Activated T-cell treated with anti-CD3 and anti-CD28 coated beads for 1 hour (primary cell): ENCODE measurements around the gene CCDC78.
"Not testable (repeated sequence)": the region's sequence is repeated elsewhere in the genome, so short reads cannot be mapped to it uniquely, and the experiment has no call there.

ENCODE experiments used
- DNase-seq: peaks from one replicate; pipeline ENCODE4 v3.0.0-alpha.2; 2020; ENCODE audit warnings: low read depth

Gene CCDC78

GRCh38 chr16:693364-693763 lies 32.9 kb downstream of the CCDC78 start:
- no peak for DNase-seq

- no peak for DNase-seq
Measured at GRCh38 chr16:692356-693108, 33.7 kb downstream of the CCDC78 start.

DNA sequence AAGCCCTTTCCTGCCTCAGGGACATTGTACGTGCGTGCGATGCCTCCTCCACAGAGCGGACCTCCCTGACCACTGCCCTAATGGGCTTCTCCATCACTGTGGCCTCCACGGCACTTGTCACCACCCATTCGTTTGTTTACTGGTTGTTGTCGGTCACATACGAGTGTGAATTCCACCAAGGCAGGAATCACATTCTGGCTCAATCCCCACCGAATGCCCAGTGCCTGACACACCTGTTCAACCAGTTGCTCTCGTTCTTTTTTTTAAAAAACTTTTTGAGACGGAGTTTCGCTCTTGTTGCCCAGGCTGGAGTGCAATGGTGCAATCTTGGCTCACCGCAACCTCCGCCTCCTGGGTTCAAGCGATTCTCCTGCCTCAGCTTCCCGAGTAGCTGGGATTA lies 35.0 kb downstream of the CCDC78 start:
- not testable (repeated sequence) for DNase-seq

- DNase-seq, result no peak
Measured at GRCh38 chr16:689175-689897, 36.9 kb downstream of the CCDC78 start.

- no peak for DNase-seq
Measured at GRCh38 chr16:687499-687898, 38.7 kb downstream of the CCDC78 start.

GRCh38 chr16:686459-687260 lies 39.6 kb downstream of the CCDC78 start:
- no peak for DNase-seq

- no peak for DNase-seq
Measured at GRCh38 chr16:685967-686366, 40.3 kb downstream of the CCDC78 start.

- DNase-seq, result no peak
Measured at GRCh38 chr16:684961-685696, 41.1 kb downstream of the CCDC78 start.

- DNase-seq, result peak; percentile 93
Measured at GRCh38 chr16:684071-684794, 42.0 kb downstream of the CCDC78 start, which contains the start of gene JMJD8. TSS of gene JMJD8 (minus strand) at chr16:684334. CDS start at chr16:684319, 15 bp downstream.

DNA sequence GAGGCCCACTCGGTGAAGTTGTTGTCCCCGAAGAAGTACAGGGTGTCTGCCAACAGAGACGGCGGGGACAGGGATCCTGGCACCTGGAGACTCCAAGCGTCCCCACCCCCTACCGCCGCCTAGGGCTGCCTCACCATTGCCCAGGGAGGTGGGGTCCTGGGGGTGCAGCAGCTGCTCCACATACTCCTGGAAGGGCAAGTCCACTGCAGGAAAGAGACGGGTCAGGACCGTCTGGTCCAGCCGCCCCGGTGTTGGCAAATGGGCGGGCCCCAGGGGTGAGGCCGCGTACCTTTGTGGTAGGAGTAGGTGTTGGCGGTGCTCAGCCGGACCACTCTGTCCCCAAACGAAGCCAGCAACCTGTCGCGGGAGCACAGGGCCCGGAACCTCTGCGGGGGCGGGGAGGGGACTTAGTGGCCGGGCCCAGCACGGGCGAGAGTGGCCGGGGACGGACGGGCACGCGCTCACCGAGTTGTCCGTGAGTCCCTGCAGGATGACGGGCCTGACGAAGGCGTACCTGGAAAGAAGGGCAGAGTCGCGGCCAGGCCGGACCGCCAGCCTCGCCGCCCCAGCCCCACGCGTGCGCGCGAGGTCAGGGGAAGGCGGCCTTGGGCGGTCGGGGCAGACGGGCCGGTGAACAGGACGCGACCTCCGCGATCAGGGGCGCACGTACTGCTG lies 42.7 kb downstream of the CCDC78 start:
- DNase-seq, result no peak

GRCh38 chr16:682493-683395 lies 43.5 kb downstream of the CCDC78 start:
- DNase-seq, result no peak

GRCh38 chr16:681746-682427 lies 44.4 kb downstream of the CCDC78 start:
- no peak for DNase-seq

GRCh38 chr16:680967-681745 lies 45.1 kb downstream of the CCDC78 start:
- DNase-seq, result no peak

DNA sequence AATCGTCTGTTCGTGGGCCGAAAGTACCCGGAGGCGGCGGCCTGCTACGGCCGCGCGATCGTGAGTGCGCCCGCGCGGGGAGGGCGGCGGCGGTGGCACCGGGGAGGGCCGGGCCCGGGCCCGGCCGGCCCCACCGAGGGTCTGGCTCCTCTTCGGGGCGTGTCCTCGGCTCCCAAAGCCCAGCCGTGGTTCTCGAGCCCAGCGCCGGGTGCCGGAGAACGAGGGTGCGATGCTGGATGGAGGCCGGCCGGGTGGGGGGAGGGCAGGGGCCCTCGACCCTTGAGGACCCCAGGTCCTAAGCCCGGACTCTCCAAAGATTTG lies 45.7 kb downstream of the CCDC78 start:
- no peak for DNase-seq

DNA sequence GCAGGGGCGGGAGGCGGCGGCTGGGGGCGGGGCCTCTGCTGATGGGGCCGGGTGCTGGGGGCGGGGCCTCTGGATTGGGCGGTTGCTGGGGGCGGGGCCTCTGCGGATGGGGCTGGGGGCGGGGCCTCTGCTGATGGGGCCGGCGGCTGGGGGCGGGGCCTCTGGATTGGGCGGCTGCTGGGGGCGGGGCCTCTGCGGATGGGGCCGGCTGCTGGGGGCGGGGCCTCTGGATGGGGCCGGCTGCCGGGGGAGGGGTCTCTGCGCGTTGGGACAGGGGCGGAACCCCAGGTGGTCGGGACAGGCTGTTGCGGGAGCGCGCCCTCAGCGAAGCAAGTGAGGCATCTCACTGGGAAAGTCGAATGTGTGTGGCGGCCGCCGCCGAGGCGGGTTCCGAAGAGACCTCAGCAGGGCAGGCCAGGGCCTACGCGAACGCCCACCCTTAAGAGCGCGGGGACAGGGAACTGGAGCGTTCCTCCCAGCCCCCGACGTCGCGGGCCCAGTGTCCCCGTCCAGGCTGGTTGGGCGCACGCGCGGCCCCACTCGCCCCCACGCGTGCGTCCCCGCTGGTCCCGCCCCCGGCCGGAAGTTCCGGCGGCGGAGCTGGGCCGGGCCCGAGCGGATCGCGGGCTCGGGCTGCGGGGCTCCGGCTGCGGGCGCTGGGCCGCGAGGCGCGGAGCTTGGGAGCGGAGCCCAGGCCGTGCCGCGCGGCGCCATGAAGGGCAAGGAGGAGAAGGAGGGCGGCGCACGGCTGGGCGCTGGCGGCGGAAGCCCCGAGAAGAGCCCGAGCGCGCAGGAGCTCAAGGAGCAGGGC lies 46.2 kb downstream of the CCDC78 start, which contains the start of gene STUB1:
STUB1 (plus strand) TSS at position 597 of the 811 bp plus-strand sequence; CDS start at position 713, 116 bp downstream.
- DNase-seq, result peak; percentile 82

- peak; percentile 36 for DNase-seq
Measured at GRCh38 chr16:678858-679813, 47.1 kb downstream of the CCDC78 start.
